Parathyroid adenoma (tissue), 2 donors: ENCODE results near the gene PF4V1.

Source experiments
- H2AFZ ChIP-seq: fragments of 300-600 bp; sonication (generic); one replicate; pipeline ENCODE4 v1.7.0; 2017; ENCODE audit warnings: antibody characterized with exemption, mild to moderate bottlenecking
- H3K27ac ChIP-seq: fragments of 300-600 bp; sonication (generic); one replicate; pipeline ENCODE4 v1.7.0; 2017
- H3K27me3 ChIP-seq: fragments of 300-600 bp; sonication (generic); one replicate; pipeline ENCODE4 v1.7.0; 2017; ENCODE audit warnings: low read length; ENCODE audit not compliant: control insufficient read depth, insufficient read depth
- H3K36me3 ChIP-seq: fragments of 300-600 bp; sonication (generic); one replicate; pipeline ENCODE4 v1.7.0; 2017; ENCODE audit warnings: low read length; ENCODE audit not compliant: control insufficient read depth, insufficient read depth
- H3K4me1 ChIP-seq: fragments of 300-600 bp; sonication (generic); one replicate; pipeline ENCODE4 v1.7.0; 2017; ENCODE audit warnings: control low read depth
- H3K4me2 ChIP-seq: fragments of 300-600 bp; sonication (generic); one replicate; pipeline ENCODE4 v1.7.0; 2017; ENCODE audit warnings: low read length
- H3K4me3 ChIP-seq: fragments of 300-600 bp; sonication (generic); one replicate; pipeline ENCODE4 v1.7.0; 2017; ENCODE audit warnings: low read depth, low read length
- H3K79me2 ChIP-seq: fragments of 300-600 bp; sonication (generic); one replicate; pipeline ENCODE4 v1.7.0; 2017; ENCODE audit warnings: control low read depth
- H3K9ac ChIP-seq: fragments of 300-600 bp; sonication (generic); one replicate; pipeline ENCODE4 v1.7.0; 2017; ENCODE audit warnings: mild to moderate bottlenecking
- H3K9me3 ChIP-seq: fragments of 300-600 bp; sonication (generic); one replicate; pipeline ENCODE4 v1.7.0; 2017; ENCODE audit warnings: low read length; ENCODE audit not compliant: control insufficient read depth
- CTCF ChIP-seq: fragments of 300-600 bp; sonication (generic); IDR thresholded peaks from one replicate; pipeline ENCODE4 v1.7.0; 2017; ENCODE audit warnings: antibody characterized with exemption, mild to moderate bottlenecking
- donor health status: primary hyperparathyroidism.

PF4V1 gene

GRCh38 chr4:73816814-73817213, 36.3 kb upstream of the PF4V1 start:
- no peak overlapping the region for H3K27ac ChIP-seq
- no peak overlapping the region for H3K4me3 ChIP-seq
- no peaks in the 10 kb centered on the region for H3K4me1 ChIP-seq
- no peak for TF ChIP-seq CTCF
- H3K36me3 ChIP-seq, result no peaks in the 10 kb centered on the region
- no peaks in the 10 kb centered on the region for H3K27me3 ChIP-seq
- H3K4me2 ChIP-seq, result no peak overlapping the region
- no peaks in the 10 kb centered on the region for H3K9me3 ChIP-seq
- no peak overlapping the region for H3K9ac ChIP-seq
- no peak overlapping the region for H2AFZ ChIP-seq
- no peaks in the 10 kb centered on the region for H3K79me2 ChIP-seq

DNA sequence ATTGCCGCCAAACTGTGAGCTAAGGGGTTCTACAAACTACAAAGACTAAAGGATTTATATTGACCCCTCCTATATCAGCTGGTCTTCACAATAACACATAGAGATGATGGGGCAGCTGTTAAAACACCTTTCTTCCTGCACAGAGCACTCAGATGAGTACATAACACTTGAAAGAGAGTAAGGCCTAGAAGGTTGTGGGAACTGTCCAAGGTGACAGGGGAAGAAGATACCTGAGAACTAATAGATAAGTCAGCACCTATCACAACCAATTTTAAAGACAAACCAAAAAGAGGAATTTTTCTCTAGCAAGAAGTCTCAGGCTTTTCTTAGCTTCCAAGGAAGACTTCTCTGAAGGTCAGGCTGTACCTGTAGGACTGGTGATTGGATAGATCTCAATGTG, 35.8 kb upstream of the PF4V1 start:
- no peak for TF ChIP-seq CTCF

DNA sequence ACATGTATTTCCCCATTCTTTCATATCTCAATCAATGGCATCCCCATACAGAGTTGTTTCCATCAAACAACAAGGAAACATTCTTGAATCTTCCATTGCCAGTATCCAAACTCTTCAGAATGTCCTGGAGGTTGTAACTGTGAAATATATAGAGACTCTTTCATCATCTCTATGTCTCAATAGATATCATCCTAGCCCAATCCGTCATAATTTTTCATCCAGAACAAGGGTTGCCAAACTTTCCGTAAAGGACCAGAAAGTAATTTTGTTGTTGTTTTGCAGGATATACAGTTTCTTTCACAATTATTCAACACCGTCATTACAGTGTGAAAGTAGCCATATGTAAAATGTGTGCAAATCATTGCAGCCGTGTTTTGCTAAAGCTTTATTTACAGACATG, 31.8 kb upstream of the PF4V1 start:
- Histone ChIP-seq H3K4me3 (no peak overlapping the region), H3K9me3 (no peaks in the 10 kb centered on the region), H3K9ac (no peak overlapping the region), H3K4me2 (no peak overlapping the region), H3K36me3 (no peaks in the 10 kb centered on the region), H3K4me1 (no peaks in the 10 kb centered on the region), H2AFZ (no peak overlapping the region), H3K27me3 (no peaks in the 10 kb centered on the region), H3K79me2 (no peaks in the 10 kb centered on the region), H3K27ac (no peak overlapping the region)
- TF ChIP-seq CTCF, result no peak

More for the DNA sequence above, 35.8 kb upstream of the PF4V1 start:
- no peak overlapping the region for H2AFZ ChIP-seq
- H3K27me3 ChIP-seq, result no peaks in the 10 kb centered on the region
- no peaks in the 10 kb centered on the region for H3K79me2 ChIP-seq
- no peak overlapping the region for H3K27ac ChIP-seq
- H3K9ac ChIP-seq, result no peak overlapping the region
- no peak overlapping the region for H3K4me3 ChIP-seq
- H3K36me3 ChIP-seq, result no peaks in the 10 kb centered on the region
- H3K4me2 ChIP-seq, result no peak overlapping the region
- no peaks in the 10 kb centered on the region for H3K9me3 ChIP-seq
- no peaks in the 10 kb centered on the region for H3K4me1 ChIP-seq

- Histone ChIP-seq H3K36me3 (no peaks in the 10 kb centered on the region), H3K9ac (no peak overlapping the region), H3K27me3 (no peaks in the 10 kb centered on the region), H3K9me3 (no peaks in the 10 kb centered on the region), H3K27ac (no peak overlapping the region), H3K4me2 (no peak overlapping the region), H3K4me3 (no peak overlapping the region), H3K4me1 (no peaks in the 10 kb centered on the region), H2AFZ (no peak overlapping the region), H3K79me2 (no peaks in the 10 kb centered on the region)
- TF ChIP-seq CTCF, result no peak
These were observed 30.7 kb upstream of the PF4V1 start for GRCh38 chr4:73822389-73822788.

GRCh38 chr4:73822812-73823504, 30.1 kb upstream of the PF4V1 start:
- Histone ChIP-seq H3K9ac (no peak overlapping the region), H3K9me3 (no peaks in the 10 kb centered on the region), H3K4me3 (no peak overlapping the region), H3K27ac (no peak overlapping the region), H2AFZ (no peak overlapping the region), H3K36me3 (no peaks in the 10 kb centered on the region), H3K4me2 (no peak overlapping the region), H3K27me3 (no peaks in the 10 kb centered on the region), H3K4me1 (no peaks in the 10 kb centered on the region), H3K79me2 (no peaks in the 10 kb centered on the region)
- no peak for TF ChIP-seq CTCF
